Measurements from ENCODE around the gene IGSF22.

IGSF22 gene

DNA sequence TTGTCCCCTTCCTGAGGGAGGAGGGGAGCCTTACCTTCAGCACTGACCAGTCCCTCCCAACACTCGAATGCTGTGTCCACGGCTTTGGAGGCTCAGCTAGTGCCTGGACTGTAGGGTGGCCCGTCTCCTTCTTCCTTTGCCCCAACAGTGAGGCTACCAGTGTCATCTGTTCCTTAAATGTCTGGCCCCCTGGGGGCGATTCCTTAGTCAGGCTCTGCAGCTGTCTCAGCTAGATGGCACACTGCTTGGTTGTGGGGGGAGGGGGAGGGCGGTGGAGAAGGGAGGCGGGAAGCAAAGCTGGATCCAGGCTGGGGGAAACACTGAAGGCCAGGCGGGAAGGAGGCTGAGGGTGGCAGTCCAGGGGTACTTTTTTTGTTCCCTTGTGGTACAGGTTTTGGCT, at the start of gene IGSF22:
IGSF22 (minus strand) TSS at position 149 of the 400 bp plus-strand sequence. CDS start 1,952 bp downstream, outside the sequence.
- DNase-seq (ENCODE audit: low read depth in 2 of 2), result no peak

GRCh38 chr11:18774801-18775200, 48.8 kb upstream of the IGSF22 start:
- DNase-seq (ENCODE audit: low read depth in 2 of 2), result no peak

- DNase-seq (ENCODE audit: low read depth in 2 of 2), result no peak
These were observed 47.7 kb upstream of the IGSF22 start for GRCh38 chr11:18773681-18774080.

DNA sequence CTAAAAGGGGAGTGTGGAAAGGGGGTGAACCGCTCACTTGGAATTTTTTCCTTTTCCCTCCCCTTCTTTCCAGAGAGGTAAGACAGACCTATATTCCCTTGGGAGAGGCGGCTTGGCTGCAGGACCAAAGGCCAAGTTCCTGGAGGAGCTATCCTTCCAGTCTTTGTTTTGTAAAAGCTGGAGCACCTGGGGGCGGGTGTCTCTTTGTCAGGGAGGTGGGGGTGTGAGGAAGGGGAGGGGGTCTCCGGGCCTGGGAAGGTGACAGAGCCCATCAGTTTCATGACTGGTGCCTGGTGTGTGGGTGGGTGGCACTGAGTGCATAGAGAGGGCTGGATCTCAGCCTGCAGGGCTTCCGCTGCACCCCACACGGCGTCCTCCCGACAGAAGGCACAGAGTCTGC, 47.1 kb upstream of the IGSF22 start:
- no peak for DNase-seq (ENCODE audit: low read depth in 2 of 2)

GRCh38 chr11:18772211-18772610, 46.2 kb upstream of the IGSF22 start:
- DNase-seq (ENCODE audit: low read depth in 2 of 2), result no peak

GRCh38 chr11:18771266-18772035, 45.5 kb upstream of the IGSF22 start:
- DNase-seq (ENCODE audit: low read depth in 2 of 2), result no peak

DNA sequence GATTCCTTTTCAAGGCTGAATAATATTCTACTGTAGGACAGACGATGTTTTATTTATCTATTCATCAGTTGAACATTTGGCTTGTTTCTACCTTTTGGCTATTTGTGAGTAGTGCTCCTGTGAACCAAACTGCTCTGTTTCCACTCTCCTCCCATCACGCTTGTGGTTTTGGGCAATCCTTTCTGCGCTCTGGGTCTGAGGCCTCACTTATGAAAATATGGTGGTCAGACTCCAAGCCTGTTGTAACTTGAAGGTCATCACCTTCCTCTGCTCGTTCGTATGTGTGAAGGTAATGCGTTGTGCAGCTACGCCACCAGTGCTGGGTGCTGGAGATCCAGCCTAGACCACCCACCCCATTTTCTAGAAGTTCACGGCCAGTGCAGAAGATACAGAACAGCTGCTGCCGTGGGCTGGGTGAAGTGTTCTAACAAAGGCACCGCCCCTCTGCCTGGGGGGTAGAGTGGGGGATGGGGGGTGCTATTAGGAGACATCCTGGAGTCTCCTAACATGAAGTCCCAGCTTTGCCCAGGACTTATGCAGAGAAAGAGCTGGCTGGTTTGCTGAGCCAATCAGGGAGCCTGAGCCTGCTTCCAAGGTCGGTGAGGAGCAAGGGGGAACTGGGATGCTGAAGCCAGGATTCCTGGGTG, 44.6 kb upstream of the IGSF22 start:
- no peak for DNase-seq (ENCODE audit: low read depth in 2 of 2)

DNA sequence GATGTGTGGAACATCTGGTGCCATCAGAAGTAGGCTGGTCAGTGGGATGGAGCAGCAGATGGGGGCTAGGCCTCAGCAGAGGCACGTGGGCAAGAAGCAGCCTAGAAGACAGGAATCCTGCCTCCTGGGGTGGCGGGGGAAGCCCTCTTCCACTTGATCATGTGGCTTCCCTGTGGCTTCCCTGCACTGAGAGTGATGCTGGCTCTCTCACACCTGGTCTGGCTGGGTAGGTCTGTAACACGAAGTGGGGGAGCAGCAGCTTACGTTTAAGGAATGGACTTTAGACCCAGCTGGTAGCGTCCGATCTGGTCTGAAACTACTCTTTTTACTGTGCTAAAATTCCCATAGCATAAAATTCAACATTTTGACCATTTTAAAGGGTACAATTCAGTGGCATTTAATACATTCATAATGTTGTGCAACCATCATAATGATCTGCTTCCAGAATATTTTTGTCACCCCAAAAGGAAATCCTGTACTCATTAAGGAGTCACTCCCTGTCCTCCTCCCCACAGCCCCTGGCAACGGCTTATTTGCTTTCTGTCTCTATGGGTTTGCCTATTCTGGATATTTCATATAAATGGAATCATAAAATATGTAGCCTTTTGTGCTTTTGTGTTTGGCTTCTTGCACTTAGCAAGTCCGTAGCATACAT, 43.9 kb upstream of the IGSF22 start:
- no peak for DNase-seq (ENCODE audit: low read depth in 2 of 2)

DNA sequence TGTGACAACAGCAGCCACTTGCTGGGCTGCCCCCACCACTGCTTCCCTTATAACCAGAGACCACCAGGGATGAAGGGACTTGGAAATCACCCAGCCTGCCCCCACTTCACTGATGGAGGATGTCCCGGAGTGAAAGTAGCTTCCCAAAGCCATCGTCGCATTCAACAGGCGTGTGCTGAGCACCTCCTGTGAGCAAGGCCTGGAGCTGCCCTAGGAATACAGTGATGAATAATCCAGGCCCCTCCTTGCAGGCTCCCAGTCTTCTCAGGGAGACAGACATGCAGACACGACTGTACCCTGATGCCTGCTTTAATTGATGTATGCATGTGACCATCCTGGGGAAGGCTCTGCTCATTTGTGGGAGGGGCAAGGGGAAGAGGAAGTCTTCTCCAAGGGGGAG, 43.0 kb upstream of the IGSF22 start:
- DNase-seq (ENCODE audit: low read depth in 2 of 2), result no peak

- DNase-seq (ENCODE audit: low read depth in 2 of 2), result no peak
These were observed 42.5 kb upstream of the IGSF22 start for GRCh38 chr11:18768472-18768901.

- DNase-seq (ENCODE audit: low read depth in 2 of 2), result no peak
These were observed 40.0 kb upstream of the IGSF22 start for GRCh38 chr11:18766015-18766414.

DNA sequence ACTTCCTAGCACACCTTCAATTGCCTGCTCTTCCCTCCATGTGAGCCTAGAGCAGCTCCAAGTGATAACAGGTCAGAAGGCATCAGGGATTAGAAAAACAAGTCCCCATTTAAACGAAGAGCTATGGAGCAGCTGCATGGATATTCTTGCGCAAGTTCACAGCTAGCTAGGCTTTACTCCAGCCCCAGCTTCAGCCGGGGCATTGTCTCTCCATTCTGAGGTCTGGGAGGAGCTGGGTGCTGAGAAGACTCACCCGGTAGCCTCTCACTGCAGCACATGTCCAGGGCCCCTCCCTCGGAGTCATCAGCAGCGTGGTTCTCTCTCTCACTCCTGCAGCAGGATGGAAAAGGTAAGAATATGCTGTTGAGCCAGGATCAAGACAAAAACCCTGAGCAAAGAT, 39.6 kb upstream of the IGSF22 start:
- no peak for DNase-seq (ENCODE audit: low read depth in 2 of 2)

DNA sequence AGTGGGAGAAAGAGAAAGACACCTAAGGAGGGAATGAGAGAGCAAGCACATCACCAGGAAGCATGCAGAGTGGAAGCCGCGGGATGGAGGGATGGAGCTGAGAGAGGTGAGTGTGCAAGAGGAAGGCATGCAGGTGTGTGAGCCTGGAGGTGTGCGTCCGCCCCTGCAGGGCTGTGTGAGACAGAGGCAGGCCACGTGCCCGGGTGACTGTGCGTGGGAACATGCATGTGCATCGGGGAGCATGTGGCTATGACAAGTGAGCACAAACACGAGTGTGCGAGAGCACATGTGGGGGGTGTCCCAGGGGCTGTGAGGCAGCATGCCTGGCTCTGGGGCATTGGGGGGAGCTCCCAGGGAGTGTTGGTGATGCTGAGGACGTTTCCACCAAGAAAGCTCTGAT, 35.8 kb upstream of the IGSF22 start:
- DNase-seq (ENCODE audit: low read depth in 2 of 2), result no peak

DNA sequence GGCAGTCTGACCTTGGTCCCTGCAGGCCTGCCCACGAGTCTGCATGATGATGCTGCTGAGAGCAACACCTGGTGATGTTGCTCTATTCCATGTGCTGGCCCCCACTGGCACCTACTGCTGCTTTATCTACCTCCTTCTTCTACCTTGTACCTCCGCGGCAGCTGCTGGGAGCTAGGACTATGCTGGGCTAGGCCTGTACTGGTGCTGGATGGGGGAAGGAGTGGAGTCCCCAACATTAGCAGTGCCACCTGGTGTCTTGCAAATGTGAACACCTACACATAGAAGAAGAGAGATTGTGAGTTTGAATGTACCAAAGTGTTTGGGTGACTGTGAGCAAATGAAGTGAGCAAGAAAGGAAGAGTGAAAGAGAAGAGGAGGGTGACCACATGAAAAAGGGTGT, 35.2 kb upstream of the IGSF22 start:
- DNase-seq (ENCODE audit: low read depth in 2 of 2), result no peak

GRCh38 chr11:18757811-18758210, 31.8 kb upstream of the IGSF22 start:
- no peak for DNase-seq (ENCODE audit: low read depth in 2 of 2)

GRCh38 chr11:18756889-18757288, 30.9 kb upstream of the IGSF22 start:
- DNase-seq (ENCODE audit: low read depth in 2 of 2), result no peak

DNA sequence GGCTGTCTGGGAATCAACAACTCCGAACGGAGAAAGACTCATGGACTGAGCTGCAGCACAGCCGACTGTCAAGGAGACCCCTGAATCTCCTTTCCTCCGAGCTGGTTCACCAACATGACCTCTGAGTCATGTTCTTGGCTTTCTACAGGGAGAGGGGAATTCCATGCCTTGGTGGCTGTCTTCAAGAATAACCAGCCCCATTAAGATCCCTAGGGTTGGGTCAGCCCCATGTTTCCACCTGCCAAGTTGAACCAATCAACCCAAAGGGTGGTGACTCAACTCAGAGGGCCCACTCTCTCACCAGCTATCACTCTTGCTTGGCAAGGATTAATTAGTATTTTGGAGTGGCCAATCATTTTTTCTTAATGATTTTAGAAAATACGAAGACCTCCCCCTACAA, 28.3 kb upstream of the IGSF22 start:
- no peak for DNase-seq (ENCODE audit: low read depth in 2 of 2)

- no peak for DNase-seq (ENCODE audit: low read depth in 2 of 2)
These were observed 26.5 kb upstream of the IGSF22 start for GRCh38 chr11:18752502-18752901.

DNA sequence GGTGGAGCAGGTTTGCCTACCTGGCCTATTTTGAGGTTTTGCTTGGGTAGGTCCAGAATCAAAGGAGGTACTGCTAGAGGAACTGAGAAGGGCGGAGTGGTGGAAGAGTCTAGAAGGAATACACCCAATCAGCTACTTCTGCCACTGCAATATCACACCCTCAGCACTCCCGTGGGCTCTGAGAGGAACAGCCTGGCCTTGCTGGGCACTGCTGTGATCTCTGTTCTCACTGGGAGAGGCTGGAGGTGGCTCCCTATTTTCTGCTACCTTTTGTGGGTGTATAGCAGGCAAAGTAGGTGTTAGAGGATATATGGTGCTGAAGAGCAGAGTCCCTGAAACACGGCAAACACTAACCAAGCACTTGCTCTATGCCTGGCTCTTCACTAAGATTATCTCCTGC, 25.0 kb upstream of the IGSF22 start:
- DNase-seq (ENCODE audit: low read depth in 2 of 2), result no peak

GRCh38 chr11:18749681-18750319, 23.8 kb upstream of the IGSF22 start:
- DNase-seq (ENCODE audit: low read depth in 2 of 2), result no peak

- no peak for DNase-seq (ENCODE audit: low read depth in 2 of 2)
These were observed 22.9 kb upstream of the IGSF22 start for GRCh38 chr11:18748766-18749365.

- DNase-seq (ENCODE audit: low read depth in 2 of 2), result no peak
These were observed 19.3 kb upstream of the IGSF22 start for GRCh38 chr11:18745251-18745650.
